Measurements from ENCODE around the gene PHF5A. TPM values are rescaled to one million over a fixed set of nuclear protein-coding genes. Genes with fewer than 3 reads are reported as not detected.

PHF5A gene
- total and polyA plus RNA-seq, 10 of the 15 experiments (the other 5 are each of a cell fraction or from before 2014, with no cell fraction given): 40.5 to 115 (median 79.2) TPM

DNA sequence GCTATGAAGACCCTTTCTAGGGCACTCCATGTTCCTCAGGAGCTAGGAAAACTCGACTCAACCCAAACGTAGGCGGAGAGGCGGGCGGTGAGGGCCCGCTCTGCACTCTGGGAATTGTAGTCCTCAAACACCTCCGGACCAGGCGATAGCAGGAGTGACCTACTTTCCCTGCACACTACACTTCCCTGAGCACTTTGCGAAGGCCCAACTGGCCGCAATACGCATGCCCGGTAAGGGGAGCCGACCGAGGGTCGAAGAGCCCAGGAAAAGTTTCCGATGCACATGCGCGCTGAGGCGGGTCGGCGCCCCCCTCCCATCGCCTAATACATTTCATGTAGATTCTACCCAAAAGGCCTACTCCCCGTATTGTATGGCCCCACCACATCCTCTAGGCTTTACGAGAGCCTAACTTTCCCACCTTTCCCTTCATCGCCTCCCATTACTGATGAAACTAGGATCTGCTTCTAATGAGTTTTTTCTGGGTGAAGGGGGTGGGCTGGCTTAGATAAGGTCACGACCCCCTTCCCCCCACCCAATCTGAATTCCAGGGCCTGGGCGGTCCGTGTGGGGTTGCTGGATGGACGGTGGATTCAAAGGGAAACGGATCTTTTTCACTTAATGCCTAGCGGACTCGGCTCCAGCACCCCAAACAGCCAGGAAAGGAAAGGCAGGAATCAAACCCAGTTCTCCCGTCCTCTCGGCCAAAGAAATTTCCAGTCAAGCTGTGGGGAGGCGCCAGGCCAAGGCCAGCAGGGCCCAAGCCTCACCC, 23.9 kb downstream of the PHF5A start:
- peak; percentile 70 for ATAC-seq
- Histone ChIP-seq H3K9me3 (replicated peaks; ENCODE audit: control insufficient read depth, insufficient read depth, low read length) (no peaks in the 10 kb centered on the region), H4K20me1 (ENCODE audit: control insufficient read depth, insufficient read depth) (0 out of 2 replicates have a peak, but pooled peaks cover 4% of the 10 kb centered on the region), H3K4me3 (peak overlapping the region; percentile 86), H3K79me2 (ENCODE audit: control insufficient read depth, insufficient read depth, low read length) (peaks cover 70% of the 10 kb centered on the region), H3K4me1 (ENCODE audit: control insufficient read depth, insufficient read depth, low read length) (peaks cover 4% of the 10 kb centered on the region; the same call in 1 of the 2 replicates), H2AFZ (ENCODE audit: control insufficient read depth, low read depth, low read length) (peak overlapping the region; percentile 85), H3K27ac (ENCODE audit: control insufficient read depth, insufficient read depth) (peak overlapping the region; percentile 88), H3K4me2 (ENCODE audit: control insufficient read depth, insufficient read depth) (peak overlapping the region; percentile 92), H3K36me3 (ENCODE audit: control insufficient read depth in 2 of 2, insufficient read depth in 2 of 2, low read length in 1 of 2) (peaks cover 0 to 9% of the 10 kb centered on the region in 2 experiments; a peak in 1 of 4 replicates), H3K27me3 (replicated peaks in 1 of 2; ENCODE audit: control insufficient read depth in 2 of 2, insufficient read depth in 2 of 2, low read length in 1 of 2) (no peaks in the 10 kb centered on the region), H3K9ac (ENCODE audit: control insufficient read depth, insufficient read depth, low read length) (peak overlapping the region; percentile 88)
- 1% methylated on average over 35 of the region's 35 CpGs for WGBS (ENCODE audit: insufficient coverage, insufficient replicate concordance, low lambda C conversion rate, missing lambda C conversion rate)
- ChIA-PET POLR2A (interaction anchor here (0.5 to 6.3 kb wide), 11 partner anchors 18 to 221 kb away, joined by 3 to 122 read pairs (median 5); partner anchors contain the start of genes ACO2, PHF5A, PMM1 and TEF), RAD21 (ENCODE audit: unreplicated experiment) (interaction anchor here (0.7 to 2.8 kb wide), 10 partner anchors 24 to 73 kb away, joined by 3 to 22 read pairs (median 8); partner anchors contain the start of genes ACO2 and PHF5A), SMC1A (ENCODE audit: uncharacterized antibody, unreplicated experiment) (interaction anchor here (0.7 to 3.8 kb wide), 8 partner anchors 17 to 56 kb away, joined by 3 to 18 read pairs (median 8); partner anchors contain the start of genes ACO2 and PHF5A), CTCF (interaction anchor here (0.6 to 4.3 kb wide), 7 partner anchors 7 to 158 kb away, joined by 3 to 26 read pairs (median 3); partner anchors contain the start of gene RANGAP1)
- intact Hi-C loops (cut with micrococcal nuclease; ENCODE audit: unreplicated experiment) (loop anchor here (5.0 kb wide), 1 partner anchor 58 kb away; no protein-coding TSS in a partner anchor), in situ Hi-C loops (cut with MboI) (no loop called here)
- peak; percentile 90 for DNase-seq (ENCODE audit: low read depth, low spot score)
- TSS peak; percentile 64 for BruUV-seq (replicated peaks)
- FAIRE-seq: peak; percentile 82
- TF ChIP-seq MTA2 (IDR thresholded peaks at IDR 0.05; ENCODE audit: low read depth) (peak; percentile 11; the same call in 1 of the 2 replicates), IKZF1 (conservative IDR thresholded peaks at IDR 0.05) (peak; percentile 86), CREB1 (IDR thresholded peaks at IDR 0.05; ENCODE audit: low read depth) (no peak), ZNF207 (IDR thresholded peaks at IDR 0.05; ENCODE audit: borderline replicate concordance) (no peak), IRF4 (IDR thresholded peaks at IDR 0.05; ENCODE audit: low read depth, low read length) (no peak), SPI1 (IDR thresholded peaks at IDR 0.05; ENCODE audit: borderline replicate concordance, insufficient read depth, low read depth, low read length) (no peak), MAX (IDR thresholded peaks at IDR 0.05; ENCODE audit: low read depth, low read length) (no peak), HDGF (IDR thresholded peaks at IDR 0.05) (peak; percentile 55; the same call in 1 of the 2 replicates), HDAC2 (IDR thresholded peaks at IDR 0.05) (no peak), NR2C1 (IDR thresholded peaks at IDR 0.05) (peak; percentile 35; the same call in 1 of the 2 replicates), POLR2A (IDR thresholded peaks at IDR 0.05; ENCODE audit: low read depth, low read length) (no peak), EGR1 (IDR thresholded peaks at IDR 0.05; ENCODE audit: borderline replicate concordance in 1 of 2, low read depth in 2 of 2, low read length in 2 of 2) (peak in 1 of 2 experiments; percentile 83; a peak in 2 of 3 replicates)
- TF ChIP-seq, protein P1, sequence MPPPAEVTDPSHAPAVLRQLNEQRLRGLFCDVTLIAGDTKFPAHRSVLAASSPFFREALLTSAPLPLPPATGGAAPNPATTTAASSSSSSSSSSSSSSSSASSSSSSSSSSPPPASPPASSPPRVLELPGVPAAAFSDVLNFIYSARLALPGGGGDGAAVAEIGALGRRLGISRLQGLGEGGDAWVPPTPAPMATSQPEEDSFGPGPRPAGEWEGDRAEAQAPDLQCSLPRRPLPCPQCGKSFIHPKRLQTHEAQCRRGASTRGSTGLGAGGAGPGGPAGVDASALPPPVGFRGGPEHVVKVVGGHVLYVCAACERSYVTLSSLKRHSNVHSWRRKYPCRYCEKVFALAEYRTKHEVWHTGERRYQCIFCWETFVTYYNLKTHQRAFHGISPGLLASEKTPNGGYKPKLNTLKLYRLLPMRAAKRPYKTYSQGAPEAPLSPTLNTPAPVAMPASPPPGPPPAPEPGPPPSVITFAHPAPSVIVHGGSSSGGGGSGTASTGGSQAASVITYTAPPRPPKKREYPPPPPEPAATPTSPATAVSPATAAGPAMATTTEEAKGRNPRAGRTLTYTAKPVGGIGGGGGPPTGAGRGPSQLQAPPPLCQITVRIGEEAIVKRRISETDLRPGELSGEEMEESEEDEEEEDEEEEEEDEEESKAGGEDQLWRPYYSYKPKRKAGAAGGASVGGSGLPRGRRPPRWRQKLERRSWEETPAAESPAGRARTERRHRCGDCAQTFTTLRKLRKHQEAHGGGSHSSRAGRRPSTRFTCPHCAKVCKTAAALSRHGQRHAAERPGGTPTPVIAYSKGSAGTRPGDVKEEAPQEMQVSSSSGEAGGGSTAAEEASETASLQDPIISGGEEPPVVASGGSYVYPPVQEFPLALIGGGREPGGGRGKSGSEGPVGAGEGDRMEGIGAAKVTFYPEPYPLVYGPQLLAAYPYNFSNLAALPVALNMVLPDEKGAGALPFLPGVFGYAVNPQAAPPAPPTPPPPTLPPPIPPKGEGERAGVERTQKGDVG (CRISPR knock-in tag; IDR thresholded peaks at IDR 0.05): no peak
- TF ChIP-seq, protein P2, sequence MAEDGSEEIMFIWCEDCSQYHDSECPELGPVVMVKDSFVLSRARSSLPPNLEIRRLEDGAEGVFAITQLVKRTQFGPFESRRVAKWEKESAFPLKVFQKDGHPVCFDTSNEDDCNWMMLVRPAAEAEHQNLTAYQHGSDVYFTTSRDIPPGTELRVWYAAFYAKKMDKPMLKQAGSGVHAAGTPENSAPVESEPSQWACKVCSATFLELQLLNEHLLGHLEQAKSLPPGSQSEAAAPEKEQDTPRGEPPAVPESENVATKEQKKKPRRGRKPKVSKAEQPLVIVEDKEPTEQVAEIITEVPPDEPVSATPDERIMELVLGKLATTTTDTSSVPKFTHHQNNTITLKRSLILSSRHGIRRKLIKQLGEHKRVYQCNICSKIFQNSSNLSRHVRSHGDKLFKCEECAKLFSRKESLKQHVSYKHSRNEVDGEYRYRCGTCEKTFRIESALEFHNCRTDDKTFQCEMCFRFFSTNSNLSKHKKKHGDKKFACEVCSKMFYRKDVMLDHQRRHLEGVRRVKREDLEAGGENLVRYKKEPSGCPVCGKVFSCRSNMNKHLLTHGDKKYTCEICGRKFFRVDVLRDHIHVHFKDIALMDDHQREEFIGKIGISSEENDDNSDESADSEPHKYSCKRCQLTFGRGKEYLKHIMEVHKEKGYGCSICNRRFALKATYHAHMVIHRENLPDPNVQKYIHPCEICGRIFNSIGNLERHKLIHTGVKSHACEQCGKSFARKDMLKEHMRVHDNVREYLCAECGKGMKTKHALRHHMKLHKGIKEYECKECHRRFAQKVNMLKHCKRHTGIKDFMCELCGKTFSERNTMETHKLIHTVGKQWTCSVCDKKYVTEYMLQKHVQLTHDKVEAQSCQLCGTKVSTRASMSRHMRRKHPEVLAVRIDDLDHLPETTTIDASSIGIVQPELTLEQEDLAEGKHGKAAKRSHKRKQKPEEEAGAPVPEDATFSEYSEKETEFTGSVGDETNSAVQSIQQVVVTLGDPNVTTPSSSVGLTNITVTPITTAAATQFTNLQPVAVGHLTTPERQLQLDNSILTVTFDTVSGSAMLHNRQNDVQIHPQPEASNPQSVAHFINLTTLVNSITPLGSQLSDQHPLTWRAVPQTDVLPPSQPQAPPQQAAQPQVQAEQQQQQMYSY (CRISPR knock-in tag; IDR thresholded peaks at IDR 0.05): no peak
